Colonic mucosa (tissue), 4 donors: ENCODE data around the gene FLII. TPM values are rescaled to one million over a fixed set of nuclear protein-coding genes. Genes with fewer than 3 reads are reported as not detected.

ENCODE experiments used
- DNase-seq: peaks from one replicate; pipeline ENCODE4 v3.0.0-alpha.2; 2020
- H3K27ac ChIP-seq: fragments of 200-600 bp; one replicate; pipeline ENCODE4 v1.8.0; 2021
- H3K27me3 ChIP-seq: fragments of 200-600 bp; one replicate; pipeline ENCODE4 v1.8.0; 2021
- H3K36me3 ChIP-seq: fragments of 200-600 bp; one replicate; pipeline ENCODE4 v1.8.0; 2021
- H3K4me1 ChIP-seq: fragments of 200-600 bp; one replicate; pipeline ENCODE4 v1.8.0; 2021; ENCODE audit warnings: mild to moderate bottlenecking
- H3K4me3 ChIP-seq: fragments of 200-600 bp; one replicate; pipeline ENCODE4 v1.8.0; 2021
- H3K9ac ChIP-seq, 2 donors: one replicate each; pipeline ENCODE4 v1.7.0; 2013; ENCODE audit warnings: control low read depth in 2 of 2, low read depth in 2 of 2, low read length in 2 of 2
- H3K9me3 ChIP-seq: fragments of 200-600 bp; one replicate; pipeline ENCODE4 v1.8.0; 2021
- intact Hi-C: fragments of 100-400 bp; cut with DNase I; formaldehyde crosslinking; loops from one replicate; pipeline ENCODE4 v1.14.1; 2022
- total RNA-seq, 2 donors: library from RNA; stranded (reverse); fragmentation: NEBNext Ultra II Directional in 1 of 2; extraction: Animal tissue kit (Norgen Biotek cat#: 25700) in 1 of 2; gene quantifications; one replicate each; pipeline ENCODE4 v1.2.1, GENCODE V29; 2021
- TF ChIP-seq, protein P1 (sequence below): fragments of 200-600 bp; IDR thresholded peaks from one replicate; pipeline ENCODE4 v1.8.0; 2022; ENCODE audit warnings: antibody characterized with exemption, mild to moderate bottlenecking
- donor health status: healthy.
- donor health status: DM: no; HTN: no; CAD: no.
- donor health status: DM: no; HTN: no; CAD: no.

The FLII gene
- total RNA-seq, 2 donors from 2014 or later: 263 to 293 TPM

- intact Hi-C loops: no loop called here
- no peak for DNase-seq
- no peaks in the 10 kb centered on the region for H3K36me3 ChIP-seq
- no peak overlapping the region for H3K9ac ChIP-seq
- H3K27me3 ChIP-seq: no peaks in the 10 kb centered on the region
- TF ChIP-seq, protein P1, sequence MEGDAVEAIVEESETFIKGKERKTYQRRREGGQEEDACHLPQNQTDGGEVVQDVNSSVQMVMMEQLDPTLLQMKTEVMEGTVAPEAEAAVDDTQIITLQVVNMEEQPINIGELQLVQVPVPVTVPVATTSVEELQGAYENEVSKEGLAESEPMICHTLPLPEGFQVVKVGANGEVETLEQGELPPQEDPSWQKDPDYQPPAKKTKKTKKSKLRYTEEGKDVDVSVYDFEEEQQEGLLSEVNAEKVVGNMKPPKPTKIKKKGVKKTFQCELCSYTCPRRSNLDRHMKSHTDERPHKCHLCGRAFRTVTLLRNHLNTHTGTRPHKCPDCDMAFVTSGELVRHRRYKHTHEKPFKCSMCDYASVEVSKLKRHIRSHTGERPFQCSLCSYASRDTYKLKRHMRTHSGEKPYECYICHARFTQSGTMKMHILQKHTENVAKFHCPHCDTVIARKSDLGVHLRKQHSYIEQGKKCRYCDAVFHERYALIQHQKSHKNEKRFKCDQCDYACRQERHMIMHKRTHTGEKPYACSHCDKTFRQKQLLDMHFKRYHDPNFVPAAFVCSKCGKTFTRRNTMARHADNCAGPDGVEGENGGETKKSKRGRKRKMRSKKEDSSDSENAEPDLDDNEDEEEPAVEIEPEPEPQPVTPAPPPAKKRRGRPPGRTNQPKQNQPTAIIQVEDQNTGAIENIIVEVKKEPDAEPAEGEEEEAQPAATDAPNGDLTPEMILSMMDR: no peak
- H3K4me3 ChIP-seq: no peak overlapping the region
- H3K4me1 ChIP-seq: no peaks in the 10 kb centered on the region
- no peaks in the 10 kb centered on the region for H3K9me3 ChIP-seq
- H3K27ac ChIP-seq: no peak overlapping the region
Measured at GRCh38 chr17:18197535-18198194, 60.9 kb downstream of the FLII start.

- DNase-seq: no peak
- Histone ChIP-seq H3K27me3 (no peaks in the 10 kb centered on the region), H3K9me3 (no peaks in the 10 kb centered on the region), H3K27ac (no peak overlapping the region), H3K4me1 (no peaks in the 10 kb centered on the region), H3K36me3 (no peaks in the 10 kb centered on the region), H3K9ac (no peak overlapping the region), H3K4me3 (no peak overlapping the region)
- intact Hi-C loops: no loop called here
- TF ChIP-seq, protein P1: no peak
Measured at GRCh38 chr17:18195246-18195645, 63.3 kb downstream of the FLII start.

Other genes starting within 250 kb of the FLII start
- gene ATPAF2, start 219.6 kb downstream of the FLII start, total RNA-seq: 10 to 100 TPM; 23.5 to 44.5 TPM
- 1 to 10 TPM; 5.2 to 8.0 TPM for gene GID4, start 219.3 kb downstream of the FLII start, total RNA-seq
- 10 to 100 TPM; 25.6 to 36.9 TPM for gene DRG2, start 170.8 kb downstream of the FLII start, total RNA-seq
- gene MYO15A, start 150.0 kb downstream of the FLII start, total RNA-seq: 1 to 10 TPM; 1.1 to 1.4 TPM
- gene ALKBH5, start 74.9 kb downstream of the FLII start, total RNA-seq: 100 to 1,000 TPM in 1 of 2 donors, 10 to 100 TPM in 1; 94.8 to 130 TPM
- gene LLGL1, start 33.1 kb downstream of the FLII start, total RNA-seq: 10 to 100 TPM in 1 of 2 donors, 1 to 10 TPM in 1; 7.8 to 13.1 TPM
- gene MIEF2, start 1.9 kb upstream of the FLII start, total RNA-seq: 10 to 100 TPM; 13.2 to 15.3 TPM
- gene TOP3A, start 56.3 kb upstream of the FLII start, total RNA-seq: 10 to 100 TPM; 27.2 to 45.4 TPM
- 10 to 100 TPM; 20.5 to 21.4 TPM for gene SMCR8, start 56.6 kb upstream of the FLII start, total RNA-seq
- 10 to 100 TPM; 41.4 to 58.0 TPM for gene SHMT1, start 104.8 kb upstream of the FLII start, total RNA-seq
- under 1 TPM; 0.25 to 0.69 TPM for gene EVPLL, start 119.0 kb upstream of the FLII start, total RNA-seq
- gene LGALS9C, start 218.1 kb upstream of the FLII start, total RNA-seq: 10 to 100 TPM; 24.5 to 60.9 TPM